Measurements from ENCODE around the gene SNTG2. TPM values are rescaled to one million over a fixed set of nuclear protein-coding genes. Genes with fewer than 3 reads are reported as not detected.

Gene SNTG2
- total RNA-seq, 3 donors from 2014 or later (not counting 1 experiment from before 2014, with no cell fraction given) = not detected

- H3K27ac Mint-ChIP-seq = no peak overlapping the region
- no peaks in the 10 kb centered on the region for H3K27me3 ChIP-seq (ENCODE audit: control insufficient read depth, insufficient read depth, low read length)
- H3K9me3 ChIP-seq (ENCODE audit: control insufficient read depth, insufficient read depth, low read length) = no peaks in the 10 kb centered on the region
- no peaks in the 10 kb centered on the region for H3K4me1 ChIP-seq (ENCODE audit: control insufficient read depth, insufficient read depth, low read length)
- no peaks in the 10 kb centered on the region for H3K36me3 Mint-ChIP-seq
- H3K4me1 Mint-ChIP-seq = no peaks in the 10 kb centered on the region
- H3K27me3 Mint-ChIP-seq (ENCODE audit: low read depth in 2 of 2) = peaks cover 13 to 25% of the 10 kb centered on the region in 2 donors
- no peaks in the 10 kb centered on the region for H3K36me3 ChIP-seq (ENCODE audit: control insufficient read depth, insufficient read depth, low read length)
- no peak overlapping the region for H3K4me3 Mint-ChIP-seq
- DNase-seq (no peak), ATAC-seq (no peak)
- H3K9me3 Mint-ChIP-seq = no peaks in the 10 kb centered on the region
- 91% methylated on average over 8 of the region's 9 CpGs for WGBS (ENCODE audit: insufficient coverage)
- intact Hi-C loops (cut with micrococcal nuclease) = no loop called here
- no peak overlapping the region for H3K4me3 ChIP-seq (ENCODE audit: low read length)
- H3K27ac ChIP-seq (ENCODE audit: low read length) = no peak overlapping the region
- TF ChIP-seq CTCF (IDR thresholded peaks at IDR 0.05) = no peak
These were observed 309.1 kb downstream of the SNTG2 start for GRCh38 chr2:1259746-1260145.

- Histone ChIP-seq H3K9me3 (ENCODE audit: control insufficient read depth, insufficient read depth, low read length) (no peaks in the 10 kb centered on the region), H3K4me1 (ENCODE audit: control insufficient read depth, insufficient read depth, low read length) (no peaks in the 10 kb centered on the region), H3K27ac (ENCODE audit: low read length) (no peak overlapping the region), H3K4me3 (ENCODE audit: low read length) (no peak overlapping the region), H3K27me3 (ENCODE audit: control insufficient read depth, insufficient read depth, low read length) (no peaks in the 10 kb centered on the region), H3K36me3 (ENCODE audit: control insufficient read depth, insufficient read depth, low read length) (no peaks in the 10 kb centered on the region)
- DNase-seq = no peak
- no peaks in the 10 kb centered on the region for H3K4me1 Mint-ChIP-seq
- no peak overlapping the region for H3K27ac Mint-ChIP-seq
- peaks cover 8 to 17% of the 10 kb centered on the region in 2 donors for H3K27me3 Mint-ChIP-seq (ENCODE audit: low read depth in 2 of 2)
- no peaks in the 10 kb centered on the region for H3K36me3 Mint-ChIP-seq
- no peak for ATAC-seq
- intact Hi-C loops (cut with micrococcal nuclease) = no loop called here
- H3K4me3 Mint-ChIP-seq = no peak overlapping the region
- H3K9me3 Mint-ChIP-seq = no peaks in the 10 kb centered on the region
- 92% methylated on average over 29 of the region's 29 CpGs for WGBS (ENCODE audit: insufficient coverage)
- TF ChIP-seq CTCF (IDR thresholded peaks at IDR 0.05) = no peak
These were observed 312.0 kb downstream of the SNTG2 start for GRCh38 chr2:1262609-1263008.

GRCh38 chr2:1265454-1265853 is 314.8 kb downstream of the SNTG2 start:
- Mint-ChIP-seq H3K4me3 (no peak overlapping the region), H3K27ac (no peak overlapping the region), H3K27me3 (ENCODE audit: low read depth in 2 of 2) (peaks cover 11 to 13% of the 10 kb centered on the region in 2 donors), H3K4me1 (no peaks in the 10 kb centered on the region), H3K9me3 (no peaks in the 10 kb centered on the region), H3K36me3 (no peaks in the 10 kb centered on the region)
- H3K36me3 ChIP-seq (ENCODE audit: control insufficient read depth, insufficient read depth, low read length) = no peaks in the 10 kb centered on the region
- WGBS (ENCODE audit: insufficient coverage) = 85% methylated on average over 4 of the region's 4 CpGs
- intact Hi-C loops (cut with micrococcal nuclease) = no loop called here
- ATAC-seq (no peak), DNase-seq (no peak)
- H3K27me3 ChIP-seq (ENCODE audit: control insufficient read depth, insufficient read depth, low read length) = no peaks in the 10 kb centered on the region
- no peak overlapping the region for H3K27ac ChIP-seq (ENCODE audit: low read length)
- TF ChIP-seq CTCF (IDR thresholded peaks at IDR 0.05) = no peak
- H3K4me1 ChIP-seq (ENCODE audit: control insufficient read depth, insufficient read depth, low read length) = no peaks in the 10 kb centered on the region
- H3K4me3 ChIP-seq (ENCODE audit: low read length) = no peak overlapping the region
- no peaks in the 10 kb centered on the region for H3K9me3 ChIP-seq (ENCODE audit: control insufficient read depth, insufficient read depth, low read length)

GRCh38 chr2:1266351-1266750 is 315.7 kb downstream of the SNTG2 start:
- WGBS (ENCODE audit: insufficient coverage) = 88% methylated on average over 12 of the region's 12 CpGs
- Histone ChIP-seq H3K27ac (ENCODE audit: low read length) (no peak overlapping the region), H3K27me3 (ENCODE audit: control insufficient read depth, insufficient read depth, low read length) (no peaks in the 10 kb centered on the region), H3K4me3 (ENCODE audit: low read length) (no peak overlapping the region), H3K9me3 (ENCODE audit: control insufficient read depth, insufficient read depth, low read length) (no peaks in the 10 kb centered on the region), H3K4me1 (ENCODE audit: control insufficient read depth, insufficient read depth, low read length) (no peaks in the 10 kb centered on the region), H3K36me3 (ENCODE audit: control insufficient read depth, insufficient read depth, low read length) (no peaks in the 10 kb centered on the region)
- Mint-ChIP-seq H3K4me3 (no peak overlapping the region), H3K27ac (no peak overlapping the region), H3K27me3 (ENCODE audit: low read depth in 2 of 2) (peaks cover 11 to 19% of the 10 kb centered on the region in 2 donors), H3K9me3 (no peaks in the 10 kb centered on the region), H3K36me3 (no peaks in the 10 kb centered on the region), H3K4me1 (no peaks in the 10 kb centered on the region)
- DNase-seq (no peak), ATAC-seq (no peak)
- no peak for TF ChIP-seq CTCF (IDR thresholded peaks at IDR 0.05)
- intact Hi-C loops (cut with micrococcal nuclease) = no loop called here

All from natural killer cell (primary cell).